Muscle of back (tissue), 13 donors: ENCODE results near the gene DNAJB14. TPM values are rescaled to one million over a fixed set of nuclear protein-coding genes. Genes with fewer than 3 reads are reported as not detected.
A peak's percentile ranks its signal among the peaks of the same experiment; 100 is the strongest.
"Not testable (repeated sequence)": the region's sequence is repeated elsewhere in the genome, so short reads cannot be mapped to it uniquely, and the experiment has no call there.

ENCODE experiments used
- DNase-seq, 3 donors: peaks; one replicate each; pipeline versions ENCODE4 v3.0.0 to v3.0.0-alpha.2; 2013
- long read RNA-seq, 9 donors: transcript quantifications; one replicate each; lab custom pipeline, GENCODE V29; 2026
- polyA plus RNA-seq, 10 donors: library from polyadenylated mRNA; unstranded; fragments of 120-200 nt; gene quantifications; one replicate each; pipeline ENCODE4 v1.2.1, GENCODE V29; 2013; ENCODE audit not compliant: insufficient read length in 10 of 10

Gene DNAJB14
- polyA plus RNA-seq = 10 to 100 TPM; 16.0 to 26.6 (median 21.8) TPM
- long read RNA-seq, donor 1, full-length matches to known transcripts = 5 of 5 reads
- long read RNA-seq, donor 1, partial matches to known transcripts = 0 of 5 reads
- long read RNA-seq, donor 1, other reads (novel, unspliced or antisense) = 0 of 5 reads
- long read RNA-seq, donor 2, full-length matches to known transcripts = 2 of 2 reads
- long read RNA-seq, donor 2, partial matches to known transcripts = 0 of 2 reads
- long read RNA-seq, donor 2, other reads (novel, unspliced or antisense) = 0 of 2 reads
- long read RNA-seq, donor 3 = 0 reads
- long read RNA-seq, donor 4, full-length matches to known transcripts = 4 of 4 reads
- long read RNA-seq, donor 4, partial matches to known transcripts = 0 of 4 reads
- long read RNA-seq, donor 4, other reads (novel, unspliced or antisense) = 0 of 4 reads
- long read RNA-seq, donor 5, full-length matches to known transcripts = 2 of 2 reads
- long read RNA-seq, donor 5, partial matches to known transcripts = 0 of 2 reads
- long read RNA-seq, donor 5, other reads (novel, unspliced or antisense) = 0 of 2 reads
- long read RNA-seq, donor 6, full-length matches to known transcripts = 4 of 4 reads
- long read RNA-seq, donor 6, partial matches to known transcripts = 0 of 4 reads
- long read RNA-seq, donor 6, other reads (novel, unspliced or antisense) = 0 of 4 reads
- long read RNA-seq, donor 7, full-length matches to known transcripts = 3 of 3 reads
- long read RNA-seq, donor 7, partial matches to known transcripts = 0 of 3 reads
- long read RNA-seq, donor 7, other reads (novel, unspliced or antisense) = 0 of 3 reads
- long read RNA-seq, donor 8, full-length matches to known transcripts = 4 of 4 reads
- long read RNA-seq, donor 8, partial matches to known transcripts = 0 of 4 reads
- long read RNA-seq, donor 8, other reads (novel, unspliced or antisense) = 0 of 4 reads
- long read RNA-seq, donor 9 = 0 reads

GRCh38 chr4:99946356-99947189 lies at the start of gene DNAJB14:
TSS of gene DNAJB14 (minus strand) at chr4:99946618. CDS start at chr4:99946571, 47 bp downstream.
- DNase-seq = peak; percentile 75 to 93 (median 81)

- DNase-seq = no peak
Measured at GRCh38 chr4:99991741-99992140, 45.3 kb upstream of the DNAJB14 start.

- no peak for DNase-seq
Measured at GRCh38 chr4:99987681-99988080, 41.3 kb upstream of the DNAJB14 start.

DNA sequence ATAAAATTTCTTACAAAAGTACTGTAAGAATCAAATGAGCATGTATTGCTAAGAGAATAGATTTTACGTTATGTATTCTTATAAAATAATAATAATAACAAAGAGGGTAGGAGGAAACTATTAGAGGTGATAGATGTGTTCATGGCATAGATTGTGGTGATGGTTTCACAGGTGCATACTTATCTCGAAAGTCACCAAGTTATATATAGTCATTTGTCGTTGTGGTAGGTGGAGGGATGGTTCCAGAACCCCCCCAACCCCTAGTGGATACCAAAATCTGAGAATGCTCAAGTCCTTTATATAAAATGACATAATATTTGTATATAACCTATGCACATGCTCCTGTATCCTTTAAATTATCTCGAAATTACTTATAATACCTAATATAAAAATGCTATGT lies 40.4 kb upstream of the DNAJB14 start:
- no peak for DNase-seq

- no peak for DNase-seq
Measured at GRCh38 chr4:99983289-99983943, 37.0 kb upstream of the DNAJB14 start.

DNA sequence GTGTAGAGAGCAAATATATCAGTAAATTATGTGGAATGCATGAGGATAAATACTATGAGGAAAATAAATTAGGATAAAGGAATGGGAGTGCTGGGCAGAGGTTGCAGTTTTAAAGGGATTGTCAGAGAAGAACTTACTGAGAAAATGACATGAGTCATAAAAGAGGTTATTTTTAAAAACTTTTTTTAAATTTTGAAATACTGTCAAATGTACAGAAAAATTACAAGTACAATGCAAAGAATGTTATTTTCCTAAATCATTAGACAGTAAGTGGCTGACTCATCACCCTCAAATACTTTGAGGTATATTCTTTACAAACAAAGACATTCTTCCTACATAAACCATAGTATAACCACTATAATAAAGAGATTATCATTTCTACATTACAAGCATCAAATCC lies 33.5 kb upstream of the DNAJB14 start:
- peak in 1 of 3 donors; percentile 45 for DNase-seq

DNA sequence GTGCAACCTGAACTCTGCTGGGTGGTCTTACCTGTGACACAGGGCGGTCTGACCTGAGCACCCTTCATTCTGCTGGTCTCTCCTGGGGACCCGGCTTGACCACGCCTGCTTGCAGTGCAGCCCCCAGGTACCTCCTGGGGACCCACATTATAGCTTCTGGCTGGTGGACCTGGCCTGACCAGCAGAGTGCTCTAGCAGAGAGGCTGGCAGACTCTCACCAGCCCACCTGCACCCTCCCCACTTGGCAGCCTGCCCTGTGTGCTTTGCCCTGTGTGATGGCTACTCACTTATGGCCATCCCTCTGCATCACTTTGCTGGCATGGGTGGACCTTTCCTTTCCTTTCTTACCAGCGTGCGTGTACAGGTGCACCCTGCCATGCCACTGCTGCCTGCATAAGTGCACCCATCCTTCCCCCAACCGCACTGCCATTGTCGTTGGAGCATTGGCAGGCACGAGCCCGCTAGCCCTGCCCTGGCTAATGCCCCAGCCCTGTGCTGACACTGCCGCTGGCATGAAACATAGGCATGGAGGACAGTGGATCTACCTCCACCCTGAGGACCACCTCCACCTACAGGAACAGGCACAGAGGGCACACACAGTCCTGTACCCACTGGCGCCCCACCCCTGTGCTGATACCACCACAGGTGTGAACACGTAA lies 25.2 kb upstream of the DNAJB14 start:
- no peak for DNase-seq

DNA sequence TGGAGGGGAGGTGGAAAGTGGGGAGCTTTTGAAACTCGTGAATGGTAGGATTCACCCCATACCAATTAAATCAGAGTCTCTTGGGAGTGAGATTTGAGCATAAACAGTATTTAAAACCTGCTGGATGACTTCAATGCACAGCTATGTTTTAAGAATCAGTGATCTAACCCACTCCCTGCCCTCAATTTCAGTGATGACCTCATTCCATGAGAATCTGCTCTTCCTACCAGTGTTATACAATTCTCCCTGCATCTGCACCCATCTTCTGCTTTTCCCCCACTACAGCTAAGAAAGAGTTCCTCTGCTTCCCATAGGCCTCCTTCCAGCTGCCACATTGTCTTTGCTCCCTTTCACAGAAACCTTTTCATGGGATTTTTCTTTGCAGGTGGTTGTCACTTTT lies 21.9 kb upstream of the DNAJB14 start:
- DNase-seq = peak in 1 of 3 donors; percentile 58

DNA sequence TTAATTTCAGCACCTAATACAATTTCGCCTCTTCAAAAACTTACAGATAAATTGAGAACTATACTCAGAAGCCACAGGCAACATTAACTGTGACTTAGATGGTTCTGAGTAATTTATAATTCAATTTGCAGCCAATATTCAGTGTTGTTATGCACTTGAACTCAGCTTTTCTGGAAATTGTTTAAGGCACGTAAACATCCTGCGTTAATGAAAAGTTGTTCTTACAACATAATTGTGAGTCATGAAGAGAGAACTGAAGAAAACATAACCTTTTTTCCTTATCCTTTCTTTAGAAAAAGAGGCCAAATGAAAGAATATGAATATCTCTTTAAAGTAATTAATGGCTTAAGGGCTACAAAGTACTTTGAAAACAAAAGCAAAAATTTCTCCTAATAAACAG lies 20.3 kb upstream of the DNAJB14 start:
- DNase-seq = no peak

- DNase-seq = no peak
Measured at GRCh38 chr4:99965674-99966350, 19.4 kb upstream of the DNAJB14 start.

GRCh38 chr4:99965173-99965572 lies 18.8 kb upstream of the DNAJB14 start:
- no peak for DNase-seq

- no peak for DNase-seq
Measured at GRCh38 chr4:99961711-99962110, 15.3 kb upstream of the DNAJB14 start.

DNA sequence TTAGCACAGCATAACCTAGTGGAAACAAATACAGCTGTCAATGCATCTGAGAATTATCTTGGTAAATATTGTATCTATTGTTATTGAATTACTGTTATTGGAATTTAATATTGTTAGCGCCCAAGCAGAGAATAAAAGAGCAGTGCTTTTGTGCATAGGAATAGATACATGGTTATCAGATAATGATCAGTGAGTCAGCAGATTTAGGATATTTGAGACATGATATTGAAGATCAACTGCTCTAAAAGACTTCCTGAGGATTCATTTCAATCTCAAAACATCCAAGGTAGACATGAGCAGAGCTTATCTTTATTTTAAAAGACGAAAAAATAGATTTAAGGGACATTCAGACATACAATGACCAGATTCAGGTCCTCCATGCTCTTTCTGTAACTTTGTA lies 14.2 kb upstream of the DNAJB14 start:
- DNase-seq = no peak

GRCh38 chr4:99958207-99958606 lies 11.8 kb upstream of the DNAJB14 start:
- not testable (repeated sequence) for DNase-seq

DNA sequence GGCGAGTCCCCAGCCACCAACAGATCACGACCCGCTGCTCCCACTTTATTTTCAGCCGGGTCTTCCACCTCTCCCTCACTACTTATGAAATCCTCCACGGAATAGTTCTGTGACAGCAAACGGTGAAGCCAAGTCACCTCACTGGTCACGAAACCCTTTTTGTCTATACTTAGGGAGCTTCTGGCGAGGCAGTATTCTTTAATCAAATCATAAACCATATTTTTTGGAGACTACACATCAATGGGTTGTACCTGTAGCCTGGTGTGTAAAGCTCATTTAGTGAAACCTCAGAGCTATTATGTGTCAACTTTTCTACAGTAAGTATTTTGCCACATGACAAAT lies 4.5 kb upstream of the DNAJB14 start:
- DNase-seq = no peak

GRCh38 chr4:99949999-99950912 lies 3.8 kb upstream of the DNAJB14 start, which contains the start of gene H2AZ1:
TSS of gene H2AZ1 (minus strand) at chr4:99950275. CDS start at chr4:99950170, 105 bp downstream.
- DNase-seq = peak; percentile 97 to 99 (median 99)

GRCh38 chr4:99949034-99949998 lies 2.9 kb upstream of the DNAJB14 start:
- DNase-seq = peak; percentile 91 to 95 (median 95)
